Epithelial cell of proximal tubule (primary cell): ENCODE results near the gene RNU4-1. TPM values are rescaled to one million over a fixed set of nuclear protein-coding genes. Genes with fewer than 3 reads are reported as not detected.
"Not testable (repeated sequence)": the region's sequence is repeated elsewhere in the genome, so short reads cannot be mapped to it uniquely, and the experiment has no call there.

Source experiments
- DNase-seq: peaks from one replicate; pipeline ENCODE4 v3.0.0-alpha.2; 2011; ENCODE audit warnings: low read depth
- H3K4me3 ChIP-seq: 2 replicates; pipeline ENCODE4 v1.5.1; 2011; ENCODE audit warnings: low read depth, mild to moderate bottlenecking, low read length
- total RNA-seq: library from RNA; depleted of rRNA; stranded (reverse); fragments of >200 nt; gene quantifications from 2 replicates; pipeline ENCODE4 v1.2.3, GENCODE V29; 2015
- TF ChIP-seq, protein P1 (sequence below): conservative IDR thresholded peaks from 2 replicates; pipeline ENCODE4 v1.5.1; 2012; ENCODE audit warnings: low read depth, mild to moderate bottlenecking, low read length

The RNU4-1 gene
- total RNA-seq, 1 donor from 2014 or later = under 0.01 TPM

DNA sequence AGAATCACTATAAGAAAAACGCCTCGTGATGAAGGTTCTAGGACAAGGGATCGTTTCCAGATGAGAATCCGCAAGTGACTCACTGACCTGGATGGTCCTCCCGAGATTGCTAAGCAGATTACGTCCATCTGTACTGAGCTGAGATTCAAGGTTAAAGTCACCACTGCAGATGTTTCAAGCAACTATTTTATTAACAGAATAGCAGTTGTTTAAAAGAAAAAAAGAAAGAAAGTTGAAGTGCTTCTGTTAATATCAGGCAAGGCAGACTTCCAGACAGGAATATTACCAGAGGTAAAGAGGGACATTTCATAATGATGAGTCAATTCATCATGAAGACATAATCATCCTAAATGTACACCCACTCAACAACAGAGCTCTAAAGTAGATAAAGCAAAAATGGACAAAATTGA lies 45.4 kb downstream of the RNU4-1 start:
- DNase-seq = no peak
- no peak overlapping the region for H3K4me3 ChIP-seq
- TF ChIP-seq, protein P1, sequence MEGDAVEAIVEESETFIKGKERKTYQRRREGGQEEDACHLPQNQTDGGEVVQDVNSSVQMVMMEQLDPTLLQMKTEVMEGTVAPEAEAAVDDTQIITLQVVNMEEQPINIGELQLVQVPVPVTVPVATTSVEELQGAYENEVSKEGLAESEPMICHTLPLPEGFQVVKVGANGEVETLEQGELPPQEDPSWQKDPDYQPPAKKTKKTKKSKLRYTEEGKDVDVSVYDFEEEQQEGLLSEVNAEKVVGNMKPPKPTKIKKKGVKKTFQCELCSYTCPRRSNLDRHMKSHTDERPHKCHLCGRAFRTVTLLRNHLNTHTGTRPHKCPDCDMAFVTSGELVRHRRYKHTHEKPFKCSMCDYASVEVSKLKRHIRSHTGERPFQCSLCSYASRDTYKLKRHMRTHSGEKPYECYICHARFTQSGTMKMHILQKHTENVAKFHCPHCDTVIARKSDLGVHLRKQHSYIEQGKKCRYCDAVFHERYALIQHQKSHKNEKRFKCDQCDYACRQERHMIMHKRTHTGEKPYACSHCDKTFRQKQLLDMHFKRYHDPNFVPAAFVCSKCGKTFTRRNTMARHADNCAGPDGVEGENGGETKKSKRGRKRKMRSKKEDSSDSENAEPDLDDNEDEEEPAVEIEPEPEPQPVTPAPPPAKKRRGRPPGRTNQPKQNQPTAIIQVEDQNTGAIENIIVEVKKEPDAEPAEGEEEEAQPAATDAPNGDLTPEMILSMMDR = no peak

GRCh38 chr12:120247183-120247582 lies 45.9 kb downstream of the RNU4-1 start:
- H3K4me3 ChIP-seq = no peak overlapping the region

GRCh38 chr12:120246705-120247104 lies 46.3 kb downstream of the RNU4-1 start:
- not testable (repeated sequence) for DNase-seq, H3K4me3 ChIP-seq

More at GRCh38 chr12:120247183-120247582, 45.9 kb downstream of the RNU4-1 start:
- DNase-seq = no peak
- TF ChIP-seq, protein P1 = no peak

Other genes starting within 250 kb of the RNU4-1 start
- 18.6 and 43.6 TPM in 2 replicates for gene RAB35, start 176.5 kb downstream of the RNU4-1 start, total RNA-seq
- 73.9 and 79.2 TPM in 2 replicates for gene GCN1, start 98.5 kb downstream of the RNU4-1 start, total RNA-seq
- 3,816 and 4,725 TPM in 2 replicates for gene RPLP0, start 92.1 kb downstream of the RNU4-1 start, total RNA-seq
- gene PXN, start 27.5 kb downstream of the RNU4-1 start, total RNA-seq = 84.5 and 100 TPM in 2 replicates
- under 0.01 TPM in 2 replicates for gene RNU4-2, start 1.3 kb downstream of the RNU4-1 start, total RNA-seq
- gene SIRT4, start 9.1 kb upstream of the RNU4-1 start, total RNA-seq = 0.35 and 1.2 TPM in 2 replicates
- gene PLA2G1B, start 34.5 kb upstream of the RNU4-1 start, total RNA-seq = not detected in 2 replicates
- gene MSI1, start 75.9 kb upstream of the RNU4-1 start, total RNA-seq = 5.4 and 25.8 TPM in 2 replicates
- 572 and 889 TPM in 2 replicates for gene COX6A1, start 144.9 kb upstream of the RNU4-1 start, total RNA-seq
- gene TRIAP1, start 153.1 kb upstream of the RNU4-1 start, total RNA-seq = 31.1 and 39.1 TPM in 2 replicates
- 23.4 and 25.3 TPM in 2 replicates for gene GATC, start 153.2 kb upstream of the RNU4-1 start, total RNA-seq
- 128 and 142 TPM in 2 replicates for gene SRSF9, start 176.5 kb upstream of the RNU4-1 start, total RNA-seq
- 357 and 388 TPM in 2 replicates for gene DYNLL1, start 202.9 kb upstream of the RNU4-1 start, total RNA-seq
- 40.8 and 46.3 TPM in 2 replicates for gene COQ5, start 235.9 kb upstream of the RNU4-1 start, total RNA-seq
- 66.9 and 81.2 TPM in 2 replicates for gene RNF10, start 241.1 kb upstream of the RNU4-1 start, total RNA-seq